Loucy (cell line): Measurements from ENCODE around the gene LRPPRC.

ENCODE experiments used
- H2AFZ ChIP-seq: fragments of 200-600 bp; sonication (generic); 2 replicates; pipeline ENCODE4 v1.6.0; 2016; ENCODE audit warnings: antibody characterized with exemption, mild to moderate bottlenecking, low read length, moderate library complexity
- H3F3A ChIP-seq: fragments of 200-600 bp; 2 replicates; pipeline ENCODE4 v1.6.0; 2016; ENCODE audit warnings: antibody characterized with exemption, low read depth, mild to moderate bottlenecking
- H3K27me3 ChIP-seq: fragments of 200-600 bp; sonication (generic); 2 replicates; pipeline ENCODE4 v1.6.1; 2014; ENCODE audit warnings: low read length, mild to moderate bottlenecking; ENCODE audit not compliant: insufficient read depth, poor library complexity, severe bottlenecking
- H3K36me3 ChIP-seq: fragments of 200-600 bp; sonication (generic); 2 replicates; pipeline ENCODE4 v1.6.1; 2016; ENCODE audit warnings: low read length; ENCODE audit not compliant: insufficient read depth
- H3K4me1 ChIP-seq: fragments of 200-600 bp; sonication (generic); 2 replicates; pipeline ENCODE4 v1.5.1; 2014; ENCODE audit warnings: low read length, mild to moderate bottlenecking; ENCODE audit not compliant: insufficient read depth, poor library complexity, severe bottlenecking
- H3K4me2 ChIP-seq: fragments of 200-600 bp; sonication (generic); 2 replicates; pipeline ENCODE4 v1.6.0; 2014; ENCODE audit warnings: antibody characterized with exemption, low read length, low read depth, mild to moderate bottlenecking; ENCODE audit not compliant: poor library complexity, severe bottlenecking
- H3K4me3 ChIP-seq: fragments of 200-600 bp; sonication (generic); 2 replicates; pipeline ENCODE4 v1.5.1; 2014; ENCODE audit warnings: low read length, mild to moderate bottlenecking, mixed read lengths; ENCODE audit not compliant: poor library complexity, severe bottlenecking
- H3K79me2 ChIP-seq: fragments of 200-600 bp; sonication (generic); 2 replicates; pipeline ENCODE4 v1.6.1; 2014; ENCODE audit warnings: low read length; ENCODE audit not compliant: insufficient read depth
- H3K9ac ChIP-seq: fragments of 200-600 bp; sonication (generic); 2 replicates; pipeline ENCODE4 v1.6.0; 2014; ENCODE audit warnings: mild to moderate bottlenecking, low read depth, low read length, moderate library complexity; ENCODE audit not compliant: poor library complexity, severe bottlenecking
- H3K9me2 ChIP-seq: fragments of 200-600 bp; sonication (generic); replicated peaks from 2 replicates; pipeline ENCODE4 v1.6.1; 2016; ENCODE audit warnings: low read depth, low read length, mixed read lengths
- H3K9me3 ChIP-seq: fragments of 200-600 bp; sonication (generic); 2 replicates; pipeline ENCODE4 v1.6.1; 2014; ENCODE audit warnings: mild to moderate bottlenecking, antibody characterized with exemption, low read length, low read depth; ENCODE audit not compliant: insufficient read depth
- H4K20me1 ChIP-seq: fragments of 200-600 bp; sonication (generic); 2 replicates; pipeline ENCODE4 v1.6.0; 2014; ENCODE audit warnings: antibody characterized with exemption, low read length, mild to moderate bottlenecking; ENCODE audit not compliant: insufficient read depth, poor library complexity, severe bottlenecking
- EZH2phosphoT487 ChIP-seq: fragments of 200-600 bp; IDR thresholded peaks from 2 replicates; pipeline ENCODE4 v1.6.1; 2018; ENCODE audit warnings: antibody characterized with exemption, mild to moderate bottlenecking, moderate library complexity, borderline replicate concordance
- TF ChIP-seq, protein P1 (sequence below): fragments of 200-600 bp; sonication (generic); conservative IDR thresholded peaks from 2 replicates; pipeline ENCODE4 v1.5.1; 2014; ENCODE audit warnings: mild to moderate bottlenecking, antibody characterized with exemption, low read length

The LRPPRC gene

DNA sequence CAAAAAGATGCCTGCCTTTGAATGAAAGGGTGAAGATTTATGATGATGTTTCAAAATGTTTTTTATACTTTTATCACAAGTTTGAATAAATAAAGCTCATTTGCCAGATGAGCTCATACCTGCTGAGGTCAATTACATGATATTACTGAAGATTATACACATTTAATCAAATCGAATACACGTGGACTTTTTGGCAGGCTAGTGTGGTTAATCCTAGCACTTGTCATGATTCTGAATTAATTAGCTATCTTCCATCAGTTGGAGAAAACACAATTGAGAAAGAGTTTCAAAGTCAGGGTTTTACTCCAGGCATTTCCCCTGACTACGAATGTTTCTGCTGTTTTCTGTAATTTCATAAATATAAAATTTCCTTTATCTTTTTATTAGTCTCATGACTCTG lies 54.4 kb downstream of the LRPPRC start:
- no peaks in the 10 kb centered on the region for H4K20me1 ChIP-seq
- peaks cover 61% of the 10 kb centered on the region for H3K36me3 ChIP-seq
- no peak overlapping the region for H2AFZ ChIP-seq
- no peaks in the 10 kb centered on the region for H3K79me2 ChIP-seq
- no peak overlapping the region for H3K4me2 ChIP-seq
- H3K9me3 ChIP-seq: no peaks in the 10 kb centered on the region
- H3K4me3 ChIP-seq: no peak overlapping the region
- TF ChIP-seq, protein P1, sequence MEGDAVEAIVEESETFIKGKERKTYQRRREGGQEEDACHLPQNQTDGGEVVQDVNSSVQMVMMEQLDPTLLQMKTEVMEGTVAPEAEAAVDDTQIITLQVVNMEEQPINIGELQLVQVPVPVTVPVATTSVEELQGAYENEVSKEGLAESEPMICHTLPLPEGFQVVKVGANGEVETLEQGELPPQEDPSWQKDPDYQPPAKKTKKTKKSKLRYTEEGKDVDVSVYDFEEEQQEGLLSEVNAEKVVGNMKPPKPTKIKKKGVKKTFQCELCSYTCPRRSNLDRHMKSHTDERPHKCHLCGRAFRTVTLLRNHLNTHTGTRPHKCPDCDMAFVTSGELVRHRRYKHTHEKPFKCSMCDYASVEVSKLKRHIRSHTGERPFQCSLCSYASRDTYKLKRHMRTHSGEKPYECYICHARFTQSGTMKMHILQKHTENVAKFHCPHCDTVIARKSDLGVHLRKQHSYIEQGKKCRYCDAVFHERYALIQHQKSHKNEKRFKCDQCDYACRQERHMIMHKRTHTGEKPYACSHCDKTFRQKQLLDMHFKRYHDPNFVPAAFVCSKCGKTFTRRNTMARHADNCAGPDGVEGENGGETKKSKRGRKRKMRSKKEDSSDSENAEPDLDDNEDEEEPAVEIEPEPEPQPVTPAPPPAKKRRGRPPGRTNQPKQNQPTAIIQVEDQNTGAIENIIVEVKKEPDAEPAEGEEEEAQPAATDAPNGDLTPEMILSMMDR: no peak
- TF ChIP-seq EZH2phosphoT487: no peak
- H3F3A ChIP-seq: no peaks in the 10 kb centered on the region
- no peak overlapping the region for H3K9ac ChIP-seq
- no peaks in the 10 kb centered on the region for H3K4me1 ChIP-seq
- H3K9me2 ChIP-seq: no peaks in the 10 kb centered on the region
- H3K27me3 ChIP-seq: no peaks in the 10 kb centered on the region

DNA sequence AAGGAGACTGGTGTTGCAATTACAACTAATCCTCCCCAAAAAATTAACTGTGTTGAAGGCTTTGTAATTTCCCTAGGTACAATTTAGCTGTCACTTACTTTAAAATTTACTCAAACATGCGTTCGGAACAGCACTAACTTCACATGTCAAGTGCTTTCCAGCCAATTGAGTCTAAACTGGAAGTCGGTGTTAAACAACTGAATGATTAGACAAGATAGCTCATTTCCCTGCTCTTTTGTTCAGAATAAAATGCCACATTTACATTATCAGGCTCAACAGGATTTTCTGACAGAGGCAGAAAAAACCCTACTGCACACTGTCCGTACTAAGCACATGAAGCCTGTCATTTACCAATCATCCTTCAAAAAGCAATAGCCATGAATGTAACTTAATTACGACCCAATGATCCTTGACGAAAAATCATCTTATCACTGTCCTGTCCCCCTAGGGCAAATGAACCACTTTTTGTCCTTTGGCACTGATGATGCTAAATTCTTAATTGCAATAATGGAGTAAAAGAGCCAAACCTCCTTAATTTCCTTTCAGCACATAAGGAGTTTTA lies 56.0 kb downstream of the LRPPRC start:
- Histone ChIP-seq H3K79me2 (no peaks in the 10 kb centered on the region), H3K36me3 (peaks cover 49% of the 10 kb centered on the region; the same call in 1 of the 2 replicates)

DNA sequence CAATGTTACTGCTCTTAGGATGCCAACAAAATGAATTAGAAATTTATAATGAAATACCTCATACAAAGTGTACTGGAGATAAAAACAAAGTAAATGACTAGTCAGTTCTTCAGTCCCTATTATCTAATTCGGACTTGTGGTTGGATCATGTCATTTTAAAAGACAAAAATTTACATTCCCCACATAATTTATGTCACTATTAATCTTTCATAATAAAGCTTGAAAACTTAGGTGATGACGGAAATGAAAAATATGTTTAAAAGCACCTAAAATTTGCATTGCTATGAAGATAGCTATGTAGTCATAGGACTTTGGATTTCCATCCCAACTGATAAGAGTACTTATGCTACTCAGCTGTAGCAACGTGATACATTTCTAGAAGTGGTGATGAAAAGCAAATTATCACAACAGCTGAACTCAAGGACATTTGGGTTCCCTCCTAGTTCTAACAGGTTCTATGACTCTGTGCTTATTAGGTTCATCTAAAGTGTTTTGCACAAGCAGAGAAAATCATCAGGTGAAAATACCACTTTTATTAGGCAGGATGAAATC lies 58.4 kb downstream of the LRPPRC start:
- no peak overlapping the region for H3K9ac ChIP-seq
- no peaks in the 10 kb centered on the region for H3K79me2 ChIP-seq
- H4K20me1 ChIP-seq: no peaks in the 10 kb centered on the region
- no peaks in the 10 kb centered on the region for H3K4me1 ChIP-seq
- H3K36me3 ChIP-seq: peaks cover 49% of the 10 kb centered on the region; the same call in 1 of the 2 replicates
- H3K9me2 ChIP-seq: no peaks in the 10 kb centered on the region
- no peak overlapping the region for H2AFZ ChIP-seq
- H3K4me3 ChIP-seq: no peak overlapping the region
- TF ChIP-seq, protein P1: no peak
- TF ChIP-seq EZH2phosphoT487: no peak
- H3K9me3 ChIP-seq: no peaks in the 10 kb centered on the region
- H3F3A ChIP-seq: no peaks in the 10 kb centered on the region
- H3K27me3 ChIP-seq: no peaks in the 10 kb centered on the region
- H3K4me2 ChIP-seq: no peak overlapping the region

More for the DNA sequence above, 56.0 kb downstream of the LRPPRC start:
- Histone ChIP-seq H3K4me1 (no peaks in the 10 kb centered on the region), H3K9ac (no peak overlapping the region), H3K4me3 (no peak overlapping the region), H3K27me3 (no peaks in the 10 kb centered on the region), H4K20me1 (no peaks in the 10 kb centered on the region), H3K9me3 (no peaks in the 10 kb centered on the region), H3K9me2 (no peaks in the 10 kb centered on the region), H3K4me2 (no peak overlapping the region), H3F3A (no peaks in the 10 kb centered on the region), H2AFZ (no peak overlapping the region)
- no peak for TF ChIP-seq EZH2phosphoT487
- TF ChIP-seq, protein P1: no peak
